Cardiac fibroblast (primary cell): ENCODE data around the gene NPTXR.

Source experiments
- DNase-seq, 2 donors: peaks; one replicate each; pipeline versions ENCODE4 v3.0.0 to v3.0.0-alpha.2; 2010; ENCODE audit warnings: low read depth in 2 of 2
- H3K4me3 ChIP-seq, 2 donors: replicated peaks in 1 of 2; 1 replicate in 1 of 2; 2 replicates in 1 of 2; pipeline ENCODE4 v1.5.1; 2011; ENCODE audit warnings: low read depth in 2 of 2, low read length in 2 of 2, mild to moderate bottlenecking in 2 of 2, moderate library complexity in 1 of 2
- CTCF ChIP-seq: IDR thresholded peaks from one replicate; pipeline ENCODE4 v1.5.1; 2011; ENCODE audit warnings: low read depth, mild to moderate bottlenecking, low read length, inconsistent platforms

The NPTXR gene

GRCh38 chr22:38881464-38881871 is 37.6 kb upstream of the NPTXR start:
- no peak overlapping the region for H3K4me3 ChIP-seq
- peak; percentile 83 to 96 for DNase-seq
- no peak for TF ChIP-seq CTCF

- TF ChIP-seq CTCF = no peak
- no peak for DNase-seq
- H3K4me3 ChIP-seq = no peak overlapping the region
Observed at GRCh38 chr22:38879961-38880360, 36.1 kb upstream of the NPTXR start.

- no peak overlapping the region for H3K4me3 ChIP-seq
- no peak for DNase-seq
- TF ChIP-seq CTCF = no peak
Observed at GRCh38 chr22:38879108-38879729, 35.4 kb upstream of the NPTXR start.

- no peak for DNase-seq
- TF ChIP-seq CTCF = no peak
Observed at GRCh38 chr22:38878001-38878400, 34.2 kb upstream of the NPTXR start.

GRCh38 chr22:38874529-38875222 is 30.8 kb upstream of the NPTXR start:
- no peak for DNase-seq
- no peak for TF ChIP-seq CTCF
- no peak overlapping the region for H3K4me3 ChIP-seq

More at GRCh38 chr22:38878001-38878400, 34.2 kb upstream of the NPTXR start:
- no peak overlapping the region for H3K4me3 ChIP-seq

- DNase-seq = no peak
- no peak for TF ChIP-seq CTCF
- H3K4me3 ChIP-seq = no peak overlapping the region
Observed at GRCh38 chr22:38873469-38874411, 29.9 kb upstream of the NPTXR start.
